ENCODE data around the gene PLPPR1. TPM values are rescaled to one million over a fixed set of nuclear protein-coding genes. Genes with fewer than 3 reads are reported as not detected.
A peak's percentile ranks its signal among the peaks of the same experiment; 100 is the strongest.
"Not testable (repeated sequence)": the region's sequence is repeated elsewhere in the genome, so short reads cannot be mapped to it uniquely, and the experiment has no call there.

Gene PLPPR1
- total and polyA plus RNA-seq, 2 of the 13 experiments (the other 11 are each of a cell fraction or from before 2014, with no cell fraction given) = 16.0 to 84.7 TPM

DNA sequence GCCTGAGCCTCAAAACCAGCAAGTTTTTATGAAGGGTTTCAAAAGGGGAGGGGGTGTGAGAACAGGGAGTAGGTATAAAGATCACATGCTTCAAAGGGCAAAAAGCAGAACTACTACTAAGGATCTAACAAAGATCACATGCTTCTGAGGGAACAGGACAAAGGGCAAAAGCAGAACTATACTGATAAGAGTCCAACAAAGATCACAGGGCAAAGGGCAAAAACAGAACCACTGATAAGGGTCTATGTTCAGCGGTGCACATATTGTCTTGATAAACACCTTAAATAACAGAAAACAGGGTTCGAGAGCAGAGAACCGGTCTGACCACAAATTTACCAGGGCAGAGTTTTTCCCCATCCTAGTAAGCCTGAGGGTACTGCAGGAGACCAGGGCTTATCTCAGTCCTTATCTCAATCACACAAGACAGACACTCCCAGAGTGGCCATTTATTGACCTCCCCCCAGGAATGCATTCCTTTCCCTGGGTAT is 298.9 kb downstream of the PLPPR1 start (continued):
- TF ChIP-seq ZHX2 (IDR thresholded peaks at IDR 0.05; ENCODE audit: low read depth); FOXA1 (IDR thresholded peaks at IDR 0.05): not testable (repeated sequence)
- TF ChIP-seq ZHX2 (CRISPR knock-in tag; IDR thresholded peaks at IDR 0.05; ENCODE audit: borderline replicate concordance) (peak; percentile 66; the same call in 1 of the 2 replicates), GATAD1 (CRISPR knock-in tag; IDR thresholded peaks at IDR 0.05) (peak; percentile 69), FOXK1 (CRISPR knock-in tag; IDR thresholded peaks at IDR 0.05; ENCODE audit: borderline replicate concordance, low read depth) (peak; percentile 88), AHDC1 (CRISPR knock-in tag; IDR thresholded peaks at IDR 0.05; ENCODE audit: borderline replicate concordance) (peak; percentile 89), FOXA1 (CRISPR knock-in tag; IDR thresholded peaks at IDR 0.05) (0 out of 2 replicates have a peak, but pooled peaks have one; percentile 22), SKI (IDR thresholded peaks at IDR 0.05; ENCODE audit: partially characterized antibody) (peak; percentile 53), TCF7 (IDR thresholded peaks at IDR 0.05; ENCODE audit: low read depth) (peak; percentile 86), ZFY (CRISPR knock-in tag; IDR thresholded peaks at IDR 0.05) (0 out of 2 replicates have a peak, but pooled peaks have one; percentile 36), ZBTB33 (CRISPR knock-in tag; IDR thresholded peaks at IDR 0.05) (peak; percentile 65), SALL1 (CRISPR knock-in tag; IDR thresholded peaks at IDR 0.05) (peak; percentile 91), NCOR1 (IDR thresholded peaks at IDR 0.05; ENCODE audit: borderline replicate concordance, low read length) (peak; percentile 96)
- TF ChIP-seq, protein P1, sequence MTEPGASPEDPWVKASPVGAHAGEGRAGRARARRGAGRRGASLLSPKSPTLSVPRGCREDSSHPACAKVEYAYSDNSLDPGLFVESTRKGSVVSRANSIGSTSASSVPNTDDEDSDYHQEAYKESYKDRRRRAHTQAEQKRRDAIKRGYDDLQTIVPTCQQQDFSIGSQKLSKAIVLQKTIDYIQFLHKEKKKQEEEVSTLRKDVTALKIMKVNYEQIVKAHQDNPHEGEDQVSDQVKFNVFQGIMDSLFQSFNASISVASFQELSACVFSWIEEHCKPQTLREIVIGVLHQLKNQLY (CRISPR knock-in tag; IDR thresholded peaks at IDR 0.05) = peak; percentile 89
